Fibroblast of mammary gland (primary cell): ENCODE measurements around the gene CTIF.

Source experiments
- DNase-seq: peaks from one replicate; pipeline ENCODE4 v3.0.0-alpha.2; 2010; ENCODE audit warnings: low read depth
- H3K4me3 ChIP-seq: 2 replicates; pipeline ENCODE4 v1.5.1; 2011; ENCODE audit warnings: low read depth, mild to moderate bottlenecking, low read length, moderate library complexity; ENCODE audit not compliant: control insufficient read depth
- CTCF ChIP-seq: conservative IDR thresholded peaks from 2 replicates; pipeline ENCODE4 v1.5.1; 2011; ENCODE audit warnings: low read depth, low read length, inconsistent platforms; ENCODE audit not compliant: control insufficient read depth, insufficient read depth

CTIF gene

DNA sequence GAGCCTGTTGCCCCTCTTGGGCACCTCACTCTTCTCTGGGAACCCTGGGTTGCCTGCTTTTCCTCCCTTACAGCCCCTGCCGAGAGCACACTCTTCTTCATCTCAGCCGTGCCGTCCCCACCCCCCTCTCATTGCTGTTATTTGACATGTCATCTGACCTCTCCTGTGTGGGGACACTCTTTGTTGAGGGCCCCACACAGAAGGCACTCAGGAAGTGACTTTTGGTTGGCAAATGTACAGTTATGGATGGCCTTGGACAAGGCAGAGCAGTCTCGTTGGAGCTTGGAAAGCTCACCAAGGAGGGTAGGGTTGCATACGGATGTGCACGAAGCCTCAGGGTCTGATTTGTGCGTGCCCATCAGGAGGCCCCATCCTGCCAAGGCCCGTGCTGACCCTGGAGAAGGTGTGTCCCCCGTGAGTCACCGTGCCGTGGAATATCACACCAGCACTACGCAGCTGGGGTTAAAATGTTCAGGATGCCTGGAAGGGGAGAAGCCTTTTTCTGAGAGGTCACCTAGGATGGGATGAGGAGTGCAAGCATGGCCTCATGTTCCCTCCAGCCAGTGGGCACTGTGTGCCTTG lies 93.9 kb downstream of the CTIF start:
- no peak overlapping the region for H3K4me3 ChIP-seq
- DNase-seq: no peak

GRCh38 chr18:48634491-48634890 lies 95.7 kb downstream of the CTIF start:
- no peak for DNase-seq
- no peak overlapping the region for H3K4me3 ChIP-seq
- TF ChIP-seq CTCF: no peak

More for the DNA sequence above, 93.9 kb downstream of the CTIF start:
- no peak for TF ChIP-seq CTCF

DNA sequence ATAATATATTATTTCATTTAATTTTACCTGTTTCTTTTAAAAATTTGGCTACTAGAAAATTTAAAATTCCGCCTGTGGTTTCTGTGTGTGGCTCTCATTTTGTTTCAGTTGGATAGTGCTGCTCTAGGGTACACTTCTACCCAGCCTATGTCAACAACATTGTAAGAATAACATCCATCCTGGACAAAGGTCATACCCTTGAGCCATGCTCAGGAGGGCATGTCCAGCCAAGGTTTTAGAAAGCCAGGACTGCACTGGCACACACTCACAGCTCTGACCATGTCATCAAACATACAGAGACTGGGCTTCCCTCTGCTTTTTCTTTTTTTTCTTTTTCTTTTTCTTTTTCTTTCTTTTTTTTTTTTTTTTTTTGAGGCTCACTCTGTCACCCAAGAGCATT lies 96.1 kb downstream of the CTIF start:
- no peak overlapping the region for H3K4me3 ChIP-seq
- no peak for TF ChIP-seq CTCF
- no peak for DNase-seq

DNA sequence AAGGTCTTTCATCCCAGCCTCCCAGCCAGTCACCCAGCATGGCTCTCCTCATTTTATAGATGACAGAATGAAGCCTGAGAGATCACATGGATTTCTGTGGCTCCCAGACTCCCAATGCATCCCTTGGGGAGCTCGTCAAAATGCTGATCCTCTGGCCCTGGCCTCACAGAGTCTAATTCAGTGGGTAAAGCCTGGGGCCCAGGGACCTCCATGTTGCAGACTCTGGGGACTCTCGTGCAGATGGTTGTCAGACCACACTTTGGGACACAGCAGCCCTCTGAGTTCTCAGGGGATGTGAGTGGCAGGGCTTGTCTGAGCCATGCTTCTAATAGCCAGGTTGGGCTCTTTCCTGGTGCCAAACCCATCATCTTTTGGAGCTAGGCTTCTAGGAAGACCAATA lies 97.0 kb downstream of the CTIF start:
- no peak overlapping the region for H3K4me3 ChIP-seq
- DNase-seq: no peak
- no peak for TF ChIP-seq CTCF

- no peak overlapping the region for H3K4me3 ChIP-seq
- no peak for TF ChIP-seq CTCF
- no peak for DNase-seq
Observed at GRCh38 chr18:48636436-48636835, 97.6 kb downstream of the CTIF start.

DNA sequence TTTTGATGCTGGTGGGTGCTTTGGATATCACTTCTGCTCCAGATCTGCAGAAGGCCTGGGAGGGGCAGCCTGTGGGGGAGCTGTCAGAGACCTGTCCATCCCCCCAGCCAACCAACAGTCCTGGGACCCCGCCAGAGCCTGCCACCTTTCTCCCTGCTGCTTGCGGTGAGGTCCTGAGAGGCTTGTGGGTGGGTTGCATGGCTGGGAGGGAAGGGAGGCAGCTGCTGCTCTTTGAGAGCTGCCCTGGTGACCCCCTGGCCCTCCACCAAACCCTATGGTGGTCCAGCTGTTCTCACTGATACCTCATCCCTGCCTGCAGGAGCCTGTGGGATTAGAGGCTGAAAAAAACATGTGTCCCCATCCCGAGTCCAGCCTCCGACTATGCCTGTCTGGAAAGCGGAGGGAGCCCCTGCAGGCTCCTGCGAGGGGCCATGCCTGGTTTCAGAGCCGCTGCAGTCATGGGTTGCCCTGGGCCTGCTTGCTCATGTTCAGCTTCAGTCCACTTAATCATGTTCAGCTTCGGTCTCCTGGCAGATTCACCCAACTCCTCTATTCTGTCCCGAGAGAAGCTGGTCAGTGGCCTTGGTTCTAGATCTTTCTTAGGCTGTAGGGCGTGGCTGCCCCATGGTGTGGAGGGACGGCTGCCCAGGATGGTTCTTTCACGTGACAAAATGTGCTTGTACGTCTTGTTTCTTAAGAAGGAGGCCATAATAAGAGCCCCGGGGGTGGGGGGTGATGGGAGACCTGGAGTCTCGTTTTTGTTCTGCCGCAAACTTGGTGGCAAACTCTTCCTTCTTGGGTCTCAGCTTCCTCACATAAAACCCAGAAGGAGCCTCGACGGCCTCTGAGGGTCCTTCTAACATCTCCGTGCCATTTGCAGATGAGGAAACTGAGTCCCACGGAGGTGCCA lies 98.5 kb downstream of the CTIF start:
- TF ChIP-seq CTCF: no peak
- no peak overlapping the region for H3K4me3 ChIP-seq
- no peak for DNase-seq
